ENCODE measurements around the gene VAMP4.

VAMP4 gene

DNA sequence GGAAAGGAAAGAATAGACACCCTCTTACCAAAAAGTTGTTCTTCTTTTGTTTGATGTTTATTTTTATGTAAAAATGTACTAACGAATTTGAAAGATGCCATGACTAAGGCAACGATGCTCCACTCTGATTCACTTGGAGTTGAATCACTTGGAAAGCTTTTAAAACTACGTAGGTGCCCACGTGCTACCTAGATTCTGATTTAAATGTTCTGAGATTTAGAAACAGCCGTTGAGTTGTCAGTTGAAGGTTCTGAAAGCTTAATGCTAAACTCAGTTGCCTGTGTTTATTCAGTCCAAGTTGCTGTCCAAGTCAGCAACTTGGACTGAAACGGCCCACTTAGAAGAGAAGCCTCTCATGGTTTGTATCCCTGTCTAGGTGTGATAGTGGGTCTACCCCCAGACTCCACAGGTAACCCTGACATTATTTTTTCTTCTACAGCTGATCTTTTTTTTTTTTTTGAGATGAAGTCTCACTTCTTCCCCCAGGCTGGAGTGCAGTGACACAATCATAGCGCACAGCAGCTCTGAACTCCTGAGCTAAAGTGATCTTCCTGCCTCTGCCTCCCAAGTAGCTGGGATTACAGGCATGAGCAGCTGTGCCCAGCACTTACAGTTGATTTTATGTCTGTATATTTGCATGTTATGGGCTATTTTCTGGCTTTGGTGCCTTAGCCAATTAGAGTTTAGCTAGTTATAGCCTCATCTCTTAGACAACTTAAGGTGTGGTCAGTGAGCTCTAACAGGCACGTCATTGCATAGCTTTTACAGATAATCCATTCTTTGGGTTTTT is 1.4 kb upstream of the VAMP4 start:
- DNase-seq (ENCODE audit: extremely low spot score), result no peak
- TF ChIP-seq ZNF384 (IDR thresholded peaks at IDR 0.05) (peak; percentile 57), FOXM1 (IDR thresholded peaks at IDR 0.05; ENCODE audit: borderline replicate concordance) (no peak), LEF1 (IDR thresholded peaks at IDR 0.05; ENCODE audit: borderline replicate concordance) (no peak), ARNT (IDR thresholded peaks at IDR 0.05) (no peak), BHLHE40 (IDR thresholded peaks at IDR 0.05; ENCODE audit: borderline replicate concordance) (no peak)
- ChIA-PET CTCF (interaction anchor here (0.6 to 3.3 kb wide), 4 partner anchors 21 to 98 kb away, joined by 3 to 17 read pairs (median 4); no protein-coding TSS in a partner anchor), POLR2A (interaction anchor here (0.9 to 2.9 kb wide), 7 partner anchors 11 to 258 kb away, joined by 3 to 17 read pairs (median 4); partner anchors contain the start of genes DNM3 and METTL13)

- ChIA-PET POLR2A (interaction anchor here (1.3 to 2.9 kb wide), 6 partner anchors 13 to 258 kb away, joined by 3 to 17 read pairs (median 6); partner anchors contain the start of genes DNM3 and METTL13), CTCF (interaction anchor here (0.6 to 3.3 kb wide), 2 partner anchors 27 to 98 kb away, joined by 3 to 17 read pairs; no protein-coding TSS in a partner anchor)
- TF ChIP-seq, protein P1, sequence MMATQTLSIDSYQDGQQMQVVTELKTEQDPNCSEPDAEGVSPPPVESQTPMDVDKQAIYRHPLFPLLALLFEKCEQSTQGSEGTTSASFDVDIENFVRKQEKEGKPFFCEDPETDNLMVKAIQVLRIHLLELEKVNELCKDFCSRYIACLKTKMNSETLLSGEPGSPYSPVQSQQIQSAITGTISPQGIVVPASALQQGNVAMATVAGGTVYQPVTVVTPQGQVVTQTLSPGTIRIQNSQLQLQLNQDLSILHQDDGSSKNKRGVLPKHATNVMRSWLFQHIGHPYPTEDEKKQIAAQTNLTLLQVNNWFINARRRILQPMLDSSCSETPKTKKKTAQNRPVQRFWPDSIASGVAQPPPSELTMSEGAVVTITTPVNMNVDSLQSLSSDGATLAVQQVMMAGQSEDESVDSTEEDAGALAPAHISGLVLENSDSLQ (IDR thresholded peaks at IDR 0.05), result no peak
- no peak for TF ChIP-seq NFRKB (IDR thresholded peaks at IDR 0.05)
- peak; percentile 42 for DNase-seq (ENCODE audit: extremely low spot score)
Observed at GRCh38 chr1:171742577-171742922, 685 bp upstream of the VAMP4 start.

- POLR2A ChIA-PET, result interaction anchor here (1.0 to 2.9 kb wide), 5 partner anchors 12 to 87 kb away, joined by 3 to 17 read pairs (median 6); partner anchors contain the start of gene METTL13
- no peak for TF ChIP-seq L3MBTL2 (conservative IDR thresholded peaks at IDR 0.05)
- TF ChIP-seq CTBP1 (IDR thresholded peaks at IDR 0.05; ENCODE audit: borderline replicate concordance), result no peak
- no peak for TF ChIP-seq ELF4 (IDR thresholded peaks at IDR 0.05)
- TF ChIP-seq ARNT (IDR thresholded peaks at IDR 0.05), result no peak
- no peak for TF ChIP-seq ZNF384 (IDR thresholded peaks at IDR 0.05)
- TF ChIP-seq SP1 (IDR thresholded peaks at IDR 0.05), result no peak
- no peak for TF ChIP-seq NFRKB (IDR thresholded peaks at IDR 0.05)
- TF ChIP-seq FOXM1 (IDR thresholded peaks at IDR 0.05; ENCODE audit: borderline replicate concordance), result no peak
- TF ChIP-seq FOXA1 (IDR thresholded peaks at IDR 0.05), result no peak
- TF ChIP-seq, protein P1 (IDR thresholded peaks at IDR 0.05), result no peak
- no peak for TF ChIP-seq TARDBP (IDR thresholded peaks at IDR 0.05)
- no peak for TF ChIP-seq SUZ12 (IDR thresholded peaks at IDR 0.05)
- no peak for TF ChIP-seq FOXK2 (IDR thresholded peaks at IDR 0.05)
- TF ChIP-seq LEF1 (IDR thresholded peaks at IDR 0.05; ENCODE audit: borderline replicate concordance), result no peak
- TF ChIP-seq HDGF (IDR thresholded peaks at IDR 0.05; ENCODE audit: borderline replicate concordance), result no peak
- no peak for TF ChIP-seq BHLHE40 (IDR thresholded peaks at IDR 0.05; ENCODE audit: borderline replicate concordance)
- DNase-seq (ENCODE audit: extremely low spot score), result peak; percentile 39
- CTCF ChIA-PET, result interaction anchor here (3.3 kb wide), 1 partner anchor 96 kb away, joined by 17 read pairs; no protein-coding TSS in a partner anchor
Observed at GRCh38 chr1:171740987-171741871, 636 bp downstream of the VAMP4 start.

- CTCF ChIA-PET, result interaction anchor here (0.5 to 3.3 kb wide), 2 partner anchors 95 to 178 kb away, joined by 3 to 17 read pairs; no protein-coding TSS in a partner anchor
- TF ChIP-seq FOXA1 (IDR thresholded peaks at IDR 0.05) (no peak), FOXM1 (IDR thresholded peaks at IDR 0.05; ENCODE audit: borderline replicate concordance) (no peak), LEF1 (IDR thresholded peaks at IDR 0.05; ENCODE audit: borderline replicate concordance) (no peak), TARDBP (IDR thresholded peaks at IDR 0.05) (no peak), ARNT (IDR thresholded peaks at IDR 0.05) (no peak), L3MBTL2 (conservative IDR thresholded peaks at IDR 0.05) (no peak), BHLHE40 (IDR thresholded peaks at IDR 0.05; ENCODE audit: borderline replicate concordance) (no peak), HDGF (IDR thresholded peaks at IDR 0.05; ENCODE audit: borderline replicate concordance) (no peak), ZNF384 (IDR thresholded peaks at IDR 0.05) (no peak), SP1 (IDR thresholded peaks at IDR 0.05) (no peak), SUZ12 (IDR thresholded peaks at IDR 0.05) (no peak), NFRKB (IDR thresholded peaks at IDR 0.05) (no peak)
- TF ChIP-seq, protein P1 (IDR thresholded peaks at IDR 0.05), result no peak
- POLR2A ChIA-PET, result interaction anchor here (2.2 to 2.9 kb wide), 3 partner anchors 11 to 42 kb away, joined by 6 to 17 read pairs (median 9); partner anchors contain the start of gene METTL13
- DNase-seq (ENCODE audit: extremely low spot score), result no peak
Observed at GRCh38 chr1:171740356-171740863, 1.5 kb downstream of the VAMP4 start.

DNA sequence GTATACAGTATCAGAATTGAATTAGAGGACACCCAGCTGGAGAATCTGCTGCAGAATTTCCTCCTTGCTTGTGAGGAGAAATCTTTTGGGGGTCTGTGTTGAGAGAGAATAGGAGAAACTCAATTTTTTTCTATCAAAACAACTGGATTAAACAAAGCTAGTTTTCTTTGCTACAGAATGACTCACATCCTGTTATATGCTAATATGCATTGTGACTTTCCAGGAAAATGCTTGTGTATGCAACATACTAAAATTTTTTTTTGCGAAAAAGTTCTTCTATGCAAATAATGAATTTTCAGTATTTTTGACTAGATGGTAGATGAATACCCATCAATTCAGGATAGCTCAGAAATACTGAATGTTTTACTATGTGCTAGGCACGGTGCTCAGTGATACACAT is 2.2 kb downstream of the VAMP4 start:
- no peak for TF ChIP-seq FOXM1 (IDR thresholded peaks at IDR 0.05; ENCODE audit: borderline replicate concordance)
- no peak for TF ChIP-seq LEF1 (IDR thresholded peaks at IDR 0.05; ENCODE audit: borderline replicate concordance)
- no peak for TF ChIP-seq ELF4 (IDR thresholded peaks at IDR 0.05)
- no peak for TF ChIP-seq L3MBTL2 (conservative IDR thresholded peaks at IDR 0.05)
- TF ChIP-seq SP1 (IDR thresholded peaks at IDR 0.05), result no peak
- no peak for TF ChIP-seq SUZ12 (IDR thresholded peaks at IDR 0.05)
- TF ChIP-seq, protein P1 (IDR thresholded peaks at IDR 0.05), result no peak
- no peak for DNase-seq (ENCODE audit: extremely low spot score)
- CTCF ChIA-PET, result no interaction called here
- POLR2A ChIA-PET, result no interaction called here
